Heart right ventricle (tissue), 16 donors: ENCODE data around the gene RBM17. TPM values are rescaled to one million over a fixed set of nuclear protein-coding genes. Genes with fewer than 3 reads are reported as not detected.

ENCODE experiments used
- ATAC-seq, 8 donors: fragments of 200-7000 bp; cut with Tn5 transposase; one replicate each; pipeline ENCODE4 v1.9.1; 2020; ENCODE audit warnings: mild to moderate bottlenecking in 8 of 8, moderate library complexity in 8 of 8, moderate number of reproducible peaks in 1 of 8
- DNase-seq, 2 donors: peaks; one replicate each; pipeline ENCODE4 v3.0.0-alpha.2; 2020
- H3K27ac ChIP-seq, 10 donors: fragments of 200-600 bp; sonication (generic) in 2 of 10; one replicate each; pipeline versions ENCODE4 v1.5.0 to v1.8.0; 2020 to 2022; ENCODE audit warnings: mild to moderate bottlenecking in 3 of 10
- H3K27me3 ChIP-seq, 7 donors: fragments of 200-600 bp; one replicate each; pipeline ENCODE4 v1.8.0; 2021 to 2022; ENCODE audit warnings: mild to moderate bottlenecking in 2 of 7
- H3K36me3 ChIP-seq, 9 donors: fragments of 200-600 bp; sonication (generic) in 1 of 9; one replicate each; pipeline versions ENCODE4 v1.5.0 to v1.8.0; 2020 to 2022; ENCODE audit warnings: mild to moderate bottlenecking in 2 of 9
- H3K4me1 ChIP-seq, 9 donors: fragments of 200-600 bp; sonication (generic) in 1 of 9; one replicate each; pipeline versions ENCODE4 v1.5.0 to v1.8.0; 2020 to 2022; ENCODE audit warnings: mild to moderate bottlenecking in 4 of 9
- H3K4me3 ChIP-seq, 10 donors: fragments of 200-600 bp; sonication (generic) in 2 of 10; one replicate each; pipeline versions ENCODE4 v1.5.0 to v1.8.0; 2020 to 2022; ENCODE audit warnings: mild to moderate bottlenecking in 7 of 10, moderate library complexity in 2 of 10
- H3K9me3 ChIP-seq, 11 donors: fragments of 200-600 bp in 10 of 11; sonication (generic) in 2 of 11; one replicate each; pipeline versions ENCODE4 v1.5.0 to v1.8.0; 2013 to 2022; ENCODE audit warnings: mild to moderate bottlenecking in 2 of 11, control low read depth in 1 of 11, moderate library complexity in 1 of 11
- CTCF ChIP-seq, 9 donors: fragments of 200-600 bp; sonication (generic) in 2 of 9; IDR thresholded peaks; one replicate each; pipeline versions ENCODE4 v1.5.0 to v1.8.0; 2021 to 2022; ENCODE audit warnings: antibody characterized with exemption in 9 of 9, mild to moderate bottlenecking in 5 of 9, moderate library complexity in 1 of 9
- WGBS, 2 donors: extraction: QIAGEN DNeasy Blood & Tissue Kit; methylation state at CpG; one replicate each; pipeline ENCODE4 v1.1.7; 2013; ENCODE audit warnings: inconsistent platforms in 1 of 2; 5-methylcytosine and 5-hydroxymethylcytosine counted together
- intact Hi-C, 10 donors: fragments of 100-400 bp; cut with DNase I; formaldehyde crosslinking; loops; one replicate each; pipeline versions ENCODE4 v1.11.1 to v1.14.2; 2022
- polyA plus RNA-seq, 2 donors: library from polyadenylated mRNA; stranded (reverse); fragments of 200-250 nt; gene quantifications; one replicate each; pipeline ENCODE4 v1.2.3, GENCODE V29; 2013
- total RNA-seq, 10 donors: library from RNA; stranded (reverse); fragmentation: NEBNext Ultra II Directional in 3 of 10; extraction: Animal tissue kit (Norgen Biotek cat#: 25700) in 3 of 10; gene quantifications; one replicate each; pipeline versions ENCODE4 v1.2.1 to v1.2.4, GENCODE V29; 2021 to 2023
- donor health status: Arrhythmogenic right ventricular cardiomyopathy.
- donor health status: ischemic (EF 13 %, LVEDD 7.1; RV severe dilation, severe dysfunction).
- donor health status: healthy with polysubstance abuse.
- donor health status: DM: no; HTN: yes; CAD: no.
- donor health status: DM: no; HTN: no; CAD: no.
- donor health status: ischemic (EF 25% LVEDD 6.9; RV normal size, moderate dysfunction).
- donor health status: ischemic (EF 25% LVEDD 5.7; RV mildly dilated, moderate dysfunction).
- donor health status: healthy.
- donor health status: DM: yes; HTN: yes; CAD: no.
- donor health status: Ischemic cardiomyopathy.
- donor health status: ischemic (EF 35%, LVEDD 5.7; RV mildly dilated, moderate dysfunction).
- donor health status: nonischemic (EF 11% LVEDD 7.7; RV severe dilation, severe dysfunction).
- donor health status: DM: yes; HTN: yes; CAD: no.
- donor health status: PGD.
- donor health status: ischemic (EF 29% LVEDD 5.4; RV normal size, mild dysfunction).
- donor health status: nonischemic (EF 23%, LVEDD 6.1; RV moderate dilation, normal function).

RBM17 gene
- total and polyA plus RNA-seq, 12 donors: 53.4 to 100 (median 64.0) TPM

- Histone ChIP-seq H3K36me3 (no peaks in the 10 kb centered on the region), H3K27ac (peak overlapping the region in 5 of 10 donors; percentile 7 to 51 (median 9)), H3K9me3 (no peaks in the 10 kb centered on the region), H3K4me3 (no peak overlapping the region), H3K27me3 (peaks cover 0 to 5% (median 0%) of the 10 kb centered on the region in 7 donors), H3K4me1 (peaks cover 0 to 37% (median 32%) of the 10 kb centered on the region in 9 donors)
- ATAC-seq (peak in 2 of 8 donors; percentile 26 to 39), DNase-seq (peak in 1 of 2 donors; percentile 45)
- WGBS, 2 donors: 48 to 54% methylated on average over 9 of the region's 9 CpGs
- TF ChIP-seq CTCF (IDR thresholded peaks at IDR 0.05): no peak
- intact Hi-C loops: loop anchor here in 3 of 10 donors (5.0 to 10.0 kb wide), 2 partner anchors 130 to 138 kb away; no protein-coding TSS in a partner anchor
Observed at GRCh38 chr10:6082496-6083395, 6.1 kb upstream of the RBM17 start.

DNA sequence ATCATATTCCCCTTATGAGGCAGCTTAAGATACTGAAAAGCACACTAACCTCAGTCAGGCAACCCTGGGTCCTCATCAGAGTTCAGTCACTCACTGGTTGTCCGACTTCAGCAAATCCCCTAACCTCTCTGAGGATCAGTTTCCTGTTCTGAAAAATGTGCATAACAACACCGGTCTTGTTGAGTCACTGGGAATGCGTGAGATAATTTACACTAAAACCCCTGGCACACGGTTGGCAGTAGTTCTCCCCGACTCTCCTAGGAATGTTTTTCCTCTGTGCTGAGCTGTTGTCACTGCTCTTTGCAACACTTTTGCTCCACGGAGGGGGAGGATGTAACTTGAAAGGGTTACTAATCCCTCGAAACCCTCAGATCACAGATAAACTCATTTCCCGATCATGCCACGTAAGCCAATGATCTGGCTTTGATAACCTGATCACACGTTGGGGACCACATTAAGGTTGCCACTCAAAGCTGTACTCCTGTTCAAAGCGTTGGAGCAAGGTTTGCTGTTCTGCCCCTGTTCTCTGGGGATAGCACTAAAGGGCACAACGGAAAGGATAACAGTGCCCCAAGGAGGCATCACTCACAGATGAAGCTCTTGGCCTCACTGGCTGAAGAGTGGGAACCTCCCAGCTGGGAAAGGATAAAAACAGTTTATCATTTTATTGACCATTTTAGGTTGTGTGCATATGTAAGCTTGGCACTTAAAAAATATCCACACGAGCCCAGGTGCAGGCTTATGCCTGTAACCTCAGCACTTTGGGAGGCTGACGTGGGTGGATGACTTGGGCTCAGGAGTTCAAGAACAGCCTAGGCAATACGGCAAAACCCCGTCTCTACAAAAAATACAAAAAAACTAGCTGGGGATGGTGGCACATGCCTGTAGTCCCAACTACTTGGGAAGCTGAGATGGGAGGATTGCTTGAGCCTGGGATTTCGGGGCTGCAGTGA, 5.0 kb upstream of the RBM17 start:
- peak overlapping the region in 5 of 10 donors; percentile 7 to 51 (median 9) for H3K27ac ChIP-seq
- ATAC-seq: peak in 1 of 8 donors; percentile 4
- no peaks in the 10 kb centered on the region for H3K9me3 ChIP-seq
- WGBS, 2 donors: 40% methylated on average over 17 of the region's 17 CpGs
- H3K4me3 ChIP-seq: no peak overlapping the region
- intact Hi-C loops: loop anchor here in 3 of 10 donors (5.0 to 10.0 kb wide), 2 partner anchors 131 to 139 kb away; no protein-coding TSS in a partner anchor
- no peak for DNase-seq
- no peak for TF ChIP-seq CTCF (IDR thresholded peaks at IDR 0.05)
- peaks cover 0 to 5% (median 0%) of the 10 kb centered on the region in 7 donors for H3K27me3 ChIP-seq
- peaks cover 0 to 43% (median 32%) of the 10 kb centered on the region in 9 donors for H3K4me1 ChIP-seq
- no peaks in the 10 kb centered on the region for H3K36me3 ChIP-seq

DNA sequence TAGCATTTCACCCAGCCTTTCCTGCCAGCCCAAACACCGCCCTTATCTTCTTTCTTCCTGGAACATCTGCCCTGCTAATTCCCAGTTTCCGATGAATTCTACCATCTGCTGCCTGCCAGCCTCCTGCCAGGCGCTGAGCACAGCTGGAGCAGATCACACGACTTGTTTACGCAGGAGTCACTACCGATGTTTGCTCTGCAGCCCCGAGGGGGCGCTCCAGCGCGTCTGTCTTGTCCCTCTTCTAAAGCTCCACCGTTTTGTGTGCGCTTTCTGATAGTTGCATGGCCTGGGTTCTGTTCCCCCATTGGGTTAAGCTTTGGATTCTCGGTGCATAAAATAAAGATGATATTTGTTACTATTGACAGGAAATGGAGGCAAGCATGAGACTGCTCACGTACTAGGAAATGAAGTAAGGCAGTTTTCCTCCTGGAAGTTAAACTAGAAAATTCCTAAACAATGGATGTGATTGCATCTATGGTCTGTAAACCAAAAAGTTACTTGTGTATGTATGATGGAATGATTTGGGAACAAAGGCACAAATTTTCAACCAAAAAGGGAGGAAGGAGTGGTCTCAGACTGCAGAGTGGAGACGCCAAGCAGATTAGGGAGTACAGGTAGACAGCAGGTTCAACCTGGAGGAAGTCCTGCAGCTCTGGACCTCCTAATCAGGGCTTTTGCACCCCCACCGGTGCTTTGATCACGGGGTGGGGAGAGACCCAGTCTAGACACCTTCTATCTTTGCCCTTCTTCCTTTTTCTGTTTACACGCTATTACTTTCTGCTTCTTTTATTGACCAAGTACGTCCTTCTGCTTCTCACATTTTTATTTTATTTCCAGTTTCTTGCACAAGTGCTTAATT, 2.2 kb upstream of the RBM17 start:
- H3K27me3 ChIP-seq: peaks cover 0 to 5% (median 0%) of the 10 kb centered on the region in 7 donors
- peak overlapping the region in 8 of 10 donors; percentile 2 to 40 (median 20) for H3K4me3 ChIP-seq
- intact Hi-C loops: loop anchor here in 8 of 10 donors (1.0 to 10.0 kb wide), 12 partner anchors 32 to 316 kb away; no protein-coding TSS in a partner anchor
- WGBS, 2 donors: 14 to 16% methylated on average over 19 of the region's 19 CpGs
- peak overlapping the region in 9 of 10 donors; percentile 31 to 83 (median 71) for H3K27ac ChIP-seq
- ATAC-seq (peak; percentile 61 to 85 (median 73)), DNase-seq (peak; percentile 89 to 91)
- H3K9me3 ChIP-seq: no peaks in the 10 kb centered on the region
- H3K4me1 ChIP-seq: peaks cover 8 to 63% (median 50%) of the 10 kb centered on the region in 9 donors
- no peaks in the 10 kb centered on the region for H3K36me3 ChIP-seq
- peak; percentile 54 to 94 (median 83) for TF ChIP-seq CTCF (IDR thresholded peaks at IDR 0.05)
